Naive thymus-derived CD8-positive, alpha-beta T cell (primary cell): Measurements from ENCODE around the gene DCAF8. TPM values are rescaled to one million over a fixed set of nuclear protein-coding genes. Genes with fewer than 3 reads are reported as not detected.

Experiments
- ATAC-seq, 2 donors: fragments of 150-1000 bp; cut with Tn5 transposase in 1 of 2; sonication (Bioruptor Pico), chemical (Tn5 transposase) in 1 of 2; 1 replicate in 1 of 2; 2 replicates in 1 of 2; pipeline ENCODE4 v1.10.0; 2021; ENCODE audit warnings: mild to moderate bottlenecking in 2 of 2, moderate library complexity in 2 of 2
- POLR2A ChIA-PET: fragments of 350-600 bp; sonication (Branson Sonifier 250); formaldehyde crosslinking; loops from one replicate; lab custom pipeline; 2021; ENCODE audit warnings: antibody characterized with exemption; lab: Charles Lee
- DNase-seq, 10 donors: peaks; one replicate each; pipeline versions ENCODE4 v3.0.0 to v3.0.0-alpha.2; 2020 to 2022
- H3K27ac Mint-ChIP-seq, 10 donors: one replicate each; pipeline ENCODE4 v1.8.0; 2020 to 2022; ENCODE audit warnings: mild to moderate bottlenecking in 10 of 10, mixed read lengths in 10 of 10, moderate library complexity in 4 of 10, inconsistent platforms in 1 of 10
- H3K27me3 Mint-ChIP-seq, 5 donors: one replicate each; pipeline ENCODE4 v1.8.0; 2021 to 2022; ENCODE audit warnings: mixed read lengths in 5 of 5
- H3K36me3 Mint-ChIP-seq, 3 donors: one replicate each; pipeline ENCODE4 v1.8.0; 2020 to 2022; ENCODE audit warnings: mixed read lengths in 3 of 3, mild to moderate bottlenecking in 2 of 3, inconsistent platforms in 1 of 3
- H3K4me1 Mint-ChIP-seq, 4 donors: one replicate each; pipeline ENCODE4 v1.8.0; 2021 to 2022; ENCODE audit warnings: mixed read lengths in 4 of 4
- H3K4me3 Mint-ChIP-seq, 10 donors: one replicate each; pipeline ENCODE4 v1.8.0; 2020 to 2022; ENCODE audit warnings: mild to moderate bottlenecking in 10 of 10, mixed read lengths in 10 of 10, moderate library complexity in 6 of 10, inconsistent platforms in 1 of 10
- H3K9me3 Mint-ChIP-seq, 9 donors: one replicate each; pipeline ENCODE4 v1.8.0; 2020 to 2022; ENCODE audit warnings: mixed read lengths in 9 of 9, mild to moderate bottlenecking in 3 of 9, inconsistent platforms in 1 of 9, moderate library complexity in 1 of 9
- polyA plus RNA-seq, 3 donors: library from polyadenylated mRNA; unstranded; fragments of 300-500 nt; fragmentation: Illumina TruSeq; gene quantifications; one replicate each; pipeline ENCODE4 v1.2.3, GENCODE V29; 2021
- total RNA-seq, 8 experiments: library from RNA in 2 of 8; stranded (reverse) in 2 of 8; gene quantifications; one replicate each; pipeline ENCODE4 v1.2.3 and lab custom pipeline; 2021 to 2026

DCAF8 gene
- total and polyA plus RNA-seq, 5 experiments from 2014 or later = 46.9 to 256 (median 51.6) TPM

DNA sequence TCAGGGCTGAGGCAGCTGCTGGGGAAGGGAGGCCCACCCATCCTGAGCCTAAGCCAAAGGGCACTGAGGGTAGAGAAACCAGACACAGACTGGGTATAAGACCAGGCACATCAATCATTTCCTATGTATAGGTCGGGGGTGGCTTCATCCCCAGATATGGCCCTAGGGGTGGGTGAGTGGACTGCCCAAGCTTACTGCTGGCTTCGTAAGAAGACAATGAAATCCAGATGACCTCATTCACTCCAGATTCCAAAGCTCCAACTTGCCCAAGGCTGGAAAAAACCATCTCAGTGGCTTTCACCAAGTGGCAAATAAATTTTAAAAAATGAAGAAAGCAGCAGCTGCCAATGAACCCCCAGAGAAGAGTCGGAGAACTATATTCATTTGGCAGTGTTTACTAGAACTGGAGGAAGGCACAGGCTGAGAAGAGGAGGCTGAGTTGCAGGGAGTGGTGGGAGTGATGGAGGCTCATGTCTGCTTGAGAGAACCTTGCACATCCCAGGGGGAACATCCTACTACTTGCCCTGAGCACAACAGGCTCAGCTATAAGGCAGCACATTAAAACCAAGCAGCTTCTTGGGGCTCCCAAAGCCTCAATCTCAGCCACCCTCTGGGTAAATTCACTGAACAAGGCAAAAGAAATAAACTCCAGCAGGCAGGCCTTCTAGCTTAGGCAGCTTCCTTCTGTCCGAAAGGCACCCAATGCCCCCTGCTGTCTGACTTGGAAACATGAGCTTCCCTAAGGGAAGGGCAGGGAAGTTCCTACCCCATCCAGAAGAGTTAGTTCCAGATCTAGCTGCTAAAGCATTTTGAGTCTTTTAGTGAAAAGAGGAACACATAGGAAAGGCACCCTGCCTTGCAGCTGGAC is 43.1 kb downstream of the DCAF8 start:
- ATAC-seq (no peak), DNase-seq (no peak)
- Mint-ChIP-seq H3K36me3 (peaks cover 10 to 66% (median 15%) of the 10 kb centered on the region in 3 donors), H3K4me1 (peaks cover 0 to 2% (median 0%) of the 10 kb centered on the region in 4 donors), H3K9me3 (no peaks in the 10 kb centered on the region), H3K27ac (peak overlapping the region in 5 of 10 donors; percentile 10 to 74 (median 65)), H3K27me3 (no peaks in the 10 kb centered on the region), H3K4me3 (no peak overlapping the region)
- POLR2A ChIA-PET = interaction anchor here (1.1 to 1.8 kb wide), 2 partner anchors 12 to 43 kb away, joined by 5 read pairs; partner anchors contain the start of gene DCAF8

DNA sequence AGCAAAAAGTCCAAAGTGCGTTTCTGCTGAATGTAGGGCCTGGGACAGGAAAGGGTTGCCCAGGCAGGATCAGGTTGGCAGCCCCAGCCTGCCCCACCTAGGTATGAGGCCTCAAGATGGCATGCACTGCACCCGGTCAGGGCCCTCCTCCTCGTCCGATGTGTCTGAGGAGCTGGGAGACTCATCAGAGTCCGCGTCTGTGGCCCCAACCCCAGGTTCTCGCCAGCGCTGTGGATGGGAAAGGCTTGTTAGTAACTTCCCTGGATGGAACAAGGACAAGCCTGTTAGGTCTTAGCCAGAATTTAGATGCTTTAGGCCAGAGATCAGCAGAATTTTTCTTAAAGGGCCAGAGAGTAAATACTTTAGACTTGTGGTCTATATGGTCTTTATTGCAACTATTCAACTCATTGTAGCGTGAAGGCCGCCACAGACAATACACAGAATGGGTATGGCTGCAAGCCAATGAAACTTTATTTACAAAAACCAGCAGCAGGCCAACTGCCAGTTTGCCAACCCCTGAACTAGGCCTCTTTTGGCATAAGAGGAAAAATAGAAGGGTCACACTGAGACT is 44.8 kb downstream of the DCAF8 start:
- ATAC-seq = no peak
- peaks cover 0 to 2% (median 0%) of the 10 kb centered on the region in 4 donors for H3K4me1 Mint-ChIP-seq
- peaks cover 10 to 80% (median 11%) of the 10 kb centered on the region in 3 donors for H3K36me3 Mint-ChIP-seq
- peak overlapping the region in 6 of 10 donors; percentile 11 to 73 (median 46) for H3K27ac Mint-ChIP-seq
- no peaks in the 10 kb centered on the region for H3K27me3 Mint-ChIP-seq
- POLR2A ChIA-PET = no interaction called here
- H3K9me3 Mint-ChIP-seq = no peaks in the 10 kb centered on the region
- no peak overlapping the region for H3K4me3 Mint-ChIP-seq
- no peak for DNase-seq

DNA sequence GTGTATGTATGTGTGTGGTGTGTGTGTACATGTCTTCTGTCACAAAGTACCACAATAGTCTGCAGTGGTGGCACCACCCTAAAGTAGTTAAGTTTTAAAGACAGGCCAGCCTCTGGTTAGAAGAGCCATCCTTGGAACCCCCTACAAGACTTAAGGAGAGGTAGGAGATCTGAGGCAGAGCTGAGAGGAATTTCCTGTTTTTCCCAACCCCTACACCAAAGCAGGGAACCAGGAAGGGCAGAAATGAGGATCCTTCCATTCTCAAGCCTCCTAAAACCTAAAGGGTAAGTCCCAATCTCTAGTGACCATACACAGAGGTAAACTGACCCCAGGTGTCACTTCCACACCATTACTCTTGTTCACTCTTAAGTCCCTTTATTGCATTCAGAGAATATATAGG is 46.0 kb downstream of the DCAF8 start:
- H3K4me3 Mint-ChIP-seq = no peak overlapping the region
- DNase-seq (no peak), ATAC-seq (no peak)
- H3K27ac Mint-ChIP-seq = peak overlapping the region in 5 of 10 donors; percentile 2 to 51 (median 45)
- H3K36me3 Mint-ChIP-seq = peaks cover 10 to 88% (median 11%) of the 10 kb centered on the region in 3 donors
- H3K4me1 Mint-ChIP-seq = peaks cover 0 to 5% (median 1%) of the 10 kb centered on the region in 4 donors
- no peaks in the 10 kb centered on the region for H3K27me3 Mint-ChIP-seq
- POLR2A ChIA-PET = no interaction called here
- H3K9me3 Mint-ChIP-seq = no peaks in the 10 kb centered on the region

DNA sequence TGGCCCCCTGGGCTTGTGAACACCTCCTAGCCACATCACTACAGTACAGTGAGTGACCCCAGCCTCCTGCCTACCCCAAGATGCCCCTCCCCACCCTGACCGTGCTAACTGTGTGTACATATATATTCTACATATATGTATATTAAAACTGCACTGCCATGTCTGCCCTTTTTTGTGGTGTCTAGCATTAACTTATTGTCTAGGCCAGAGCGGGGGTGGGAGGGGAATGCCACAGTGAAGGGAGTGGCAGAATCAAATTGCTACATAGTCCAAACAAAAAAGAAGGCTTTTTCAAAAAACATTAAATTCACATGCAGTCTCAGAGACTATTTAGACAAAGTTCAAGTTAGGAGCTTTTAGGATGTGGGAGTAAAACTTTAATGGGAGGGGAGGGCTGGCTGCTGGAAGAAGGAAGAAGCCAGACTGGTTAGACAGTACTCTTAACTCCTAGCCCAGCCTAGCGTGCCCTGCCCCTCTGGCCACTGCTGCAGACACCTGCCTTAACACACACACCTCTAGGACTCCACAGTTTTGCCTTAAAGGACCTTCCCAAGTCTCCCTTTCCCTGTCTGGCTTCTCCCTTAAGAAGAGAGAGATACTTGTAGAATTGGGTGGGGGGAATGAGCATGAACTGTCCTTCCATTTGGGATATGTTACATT is 47.7 kb downstream of the DCAF8 start:
- H3K36me3 Mint-ChIP-seq = peaks cover 3 to 74% (median 11%) of the 10 kb centered on the region in 3 donors

DNA sequence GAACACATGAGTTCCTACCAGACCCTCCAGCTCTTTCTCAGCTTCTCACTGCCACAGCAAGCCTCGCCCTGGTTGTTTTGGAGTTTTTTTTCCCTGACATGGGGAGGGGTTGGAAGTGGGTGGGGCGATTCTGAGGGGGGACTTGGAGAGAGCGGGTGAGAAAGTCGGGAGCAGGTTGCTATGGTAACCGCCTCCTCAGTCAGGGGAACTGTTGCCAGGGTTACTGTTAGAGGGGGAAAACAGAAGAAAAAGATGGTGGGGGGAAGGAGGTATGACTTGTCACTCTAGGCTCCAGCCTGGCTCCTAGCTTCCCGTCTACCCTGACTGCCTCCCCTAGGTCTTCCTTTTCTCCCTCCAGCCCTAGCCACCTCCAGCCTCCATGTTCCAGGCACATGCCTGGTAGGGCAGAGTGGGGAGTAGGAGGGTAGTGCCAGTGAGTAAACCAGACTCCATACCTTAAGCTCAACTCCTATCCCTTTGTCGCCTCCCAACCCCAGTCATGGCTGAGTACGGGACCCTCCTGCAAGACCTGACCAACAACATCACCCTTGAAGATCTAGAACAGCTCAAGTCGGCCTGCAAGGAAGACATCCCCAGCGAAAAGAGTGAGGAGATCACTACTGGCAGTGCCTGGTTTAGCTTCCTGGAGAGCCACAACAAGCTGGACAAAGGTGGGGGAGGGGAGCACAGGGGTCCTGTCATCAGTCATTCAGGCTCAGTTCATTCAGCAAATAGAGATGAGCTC is 51.1 kb downstream of the DCAF8 start:
- peaks cover 3 to 45% (median 4%) of the 10 kb centered on the region in 3 donors for H3K36me3 Mint-ChIP-seq
- H3K4me1 Mint-ChIP-seq = peaks cover 17 to 34% (median 27%) of the 10 kb centered on the region in 4 donors
- H3K4me3 Mint-ChIP-seq = no peak overlapping the region
- H3K27me3 Mint-ChIP-seq = no peaks in the 10 kb centered on the region
- DNase-seq (no peak), ATAC-seq (no peak)
- peak overlapping the region in 4 of 10 donors; percentile 21 to 71 (median 48) for H3K27ac Mint-ChIP-seq
- POLR2A ChIA-PET = no interaction called here
- H3K9me3 Mint-ChIP-seq = no peaks in the 10 kb centered on the region

More for the DNA sequence above, 47.7 kb downstream of the DCAF8 start:
- POLR2A ChIA-PET = no interaction called here
- Mint-ChIP-seq H3K4me3 (no peak overlapping the region), H3K27ac (peak overlapping the region in 7 of 10 donors; percentile 33 to 88 (median 68)), H3K9me3 (no peaks in the 10 kb centered on the region), H3K4me1 (peaks cover 6 to 11% (median 8%) of the 10 kb centered on the region in 4 donors), H3K27me3 (no peaks in the 10 kb centered on the region)
- no peak for ATAC-seq
- no peak for DNase-seq

DNA sequence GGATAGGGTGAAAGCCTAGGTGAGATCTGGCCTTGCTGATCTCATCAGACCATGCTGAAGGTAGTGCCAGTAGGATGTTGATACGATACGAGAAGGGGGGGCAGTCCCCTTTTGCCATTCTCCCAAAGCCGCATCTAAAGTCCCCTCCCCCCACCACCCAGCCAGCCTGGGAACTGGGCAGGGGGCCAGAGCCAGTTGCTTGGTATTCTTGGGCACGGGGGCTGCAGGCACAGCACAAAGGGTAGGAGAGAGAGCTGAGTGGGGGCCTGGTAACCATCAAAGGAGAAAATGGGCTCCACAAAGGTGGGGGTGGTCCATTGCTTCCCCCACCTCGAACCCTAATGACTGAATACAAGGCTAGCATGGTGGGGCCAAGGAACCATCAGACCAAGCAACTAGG is 51.8 kb downstream of the DCAF8 start:
- no peaks in the 10 kb centered on the region for H3K9me3 Mint-ChIP-seq
- H3K36me3 Mint-ChIP-seq = peaks cover 0 to 39% (median 2%) of the 10 kb centered on the region in 3 donors
- POLR2A ChIA-PET = interaction anchor here (1.0 kb wide), 1 partner anchor 109 kb away, joined by 3 read pairs; no protein-coding TSS in a partner anchor
- H3K4me1 Mint-ChIP-seq = peaks cover 17 to 39% (median 30%) of the 10 kb centered on the region in 4 donors
- no peak overlapping the region for H3K4me3 Mint-ChIP-seq
- peak overlapping the region in 4 of 10 donors; percentile 5 to 71 (median 59) for H3K27ac Mint-ChIP-seq
- ATAC-seq = no peak
- DNase-seq = no peak
- H3K27me3 Mint-ChIP-seq = no peaks in the 10 kb centered on the region

DNA sequence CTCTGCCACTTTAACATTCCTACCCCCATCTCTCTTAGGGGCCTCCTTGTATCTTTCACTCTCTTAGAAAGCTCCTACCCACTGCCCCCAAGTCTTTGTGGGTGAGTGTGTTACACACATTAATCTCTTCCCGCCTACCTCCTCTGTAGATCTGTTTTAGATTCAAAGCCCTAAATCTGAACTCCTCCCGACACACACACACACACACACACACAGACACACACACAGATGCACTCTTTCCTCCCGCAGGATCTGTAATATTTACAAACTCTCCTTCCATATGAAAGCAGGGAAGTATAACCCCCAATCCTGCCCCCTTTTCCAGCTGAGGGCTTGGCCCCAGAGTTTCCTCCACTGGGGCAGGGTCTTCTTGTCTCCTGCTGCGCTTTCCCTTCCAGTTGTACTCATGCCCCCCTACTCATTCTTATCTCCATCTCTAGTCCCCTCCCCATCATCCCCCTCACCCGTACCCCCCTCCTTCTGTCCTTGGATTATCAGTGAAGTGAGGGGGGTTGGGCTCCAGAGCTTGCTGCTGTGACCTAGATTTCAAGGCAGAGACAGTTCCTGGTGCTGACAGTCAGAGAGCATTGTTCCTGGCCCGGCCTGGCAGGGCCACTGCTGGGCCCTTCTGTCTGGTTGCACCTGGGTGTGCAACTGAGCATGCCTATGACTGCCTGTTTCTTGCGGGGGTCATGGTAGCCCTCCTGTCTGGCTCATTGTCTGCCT is 52.9 kb downstream of the DCAF8 start:
- H3K9me3 Mint-ChIP-seq = no peaks in the 10 kb centered on the region
- POLR2A ChIA-PET = interaction anchor here (1.0 kb wide), 1 partner anchor 108 kb away, joined by 3 read pairs; no protein-coding TSS in a partner anchor
- DNase-seq (no peak), ATAC-seq (no peak)
- no peaks in the 10 kb centered on the region for H3K27me3 Mint-ChIP-seq
- H3K27ac Mint-ChIP-seq = peak overlapping the region in 9 of 10 donors; percentile 20 to 83 (median 61)
- H3K4me3 Mint-ChIP-seq = no peak overlapping the region
- peaks cover 0 to 29% (median 0%) of the 10 kb centered on the region in 3 donors for H3K36me3 Mint-ChIP-seq
- peaks cover 20 to 44% (median 34%) of the 10 kb centered on the region in 4 donors for H3K4me1 Mint-ChIP-seq

DNA sequence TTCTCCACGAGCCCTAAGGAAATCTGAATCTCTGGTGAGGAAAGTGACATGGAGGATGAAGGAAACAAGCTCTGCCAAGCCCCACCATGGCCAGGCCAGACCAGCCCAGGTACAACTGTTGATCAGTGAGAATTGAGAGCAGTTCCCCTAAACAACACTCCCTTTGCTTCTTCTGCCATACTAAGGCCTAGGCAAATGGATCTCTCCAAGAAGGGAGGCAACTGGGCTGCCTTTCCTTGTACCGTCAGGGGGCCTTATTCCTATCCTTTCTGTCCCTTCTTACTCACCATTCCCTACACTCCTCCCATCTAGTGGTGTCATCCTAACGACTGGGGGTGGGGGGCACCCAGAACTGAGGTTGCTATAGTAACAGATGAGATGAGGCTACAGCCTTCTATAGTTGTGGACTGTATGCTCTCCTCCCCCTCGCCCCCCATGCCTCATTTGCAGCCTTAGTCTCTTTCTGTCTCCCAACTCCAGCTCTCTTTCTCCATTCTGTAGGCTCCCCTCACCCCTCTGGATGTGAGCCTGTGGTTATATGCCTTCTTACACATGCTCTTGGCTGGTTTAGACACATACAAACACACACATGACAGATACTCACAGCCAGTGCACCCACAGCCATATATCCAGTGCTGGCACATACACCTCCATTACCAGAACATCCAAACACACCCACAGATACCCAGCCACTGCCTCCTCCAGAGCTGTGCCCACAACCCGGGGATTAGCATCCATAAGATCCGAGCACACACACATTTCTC is 53.6 kb downstream of the DCAF8 start:
- POLR2A ChIA-PET = interaction anchor here (1.9 kb wide), 1 partner anchor 10 kb away, joined by 5 read pairs; no protein-coding TSS in a partner anchor
- H3K9me3 Mint-ChIP-seq = no peaks in the 10 kb centered on the region
- DNase-seq (no peak), ATAC-seq (no peak)
- H3K27ac Mint-ChIP-seq = peak overlapping the region; percentile 20 to 83 (median 44)
- no peaks in the 10 kb centered on the region for H3K27me3 Mint-ChIP-seq
- H3K36me3 Mint-ChIP-seq = peaks cover 0 to 24% (median 0%) of the 10 kb centered on the region in 3 donors
- H3K4me1 Mint-ChIP-seq = peaks cover 25 to 51% (median 40%) of the 10 kb centered on the region in 4 donors
- H3K4me3 Mint-ChIP-seq = peak overlapping the region in 1 of 10 donors; percentile 23

DNA sequence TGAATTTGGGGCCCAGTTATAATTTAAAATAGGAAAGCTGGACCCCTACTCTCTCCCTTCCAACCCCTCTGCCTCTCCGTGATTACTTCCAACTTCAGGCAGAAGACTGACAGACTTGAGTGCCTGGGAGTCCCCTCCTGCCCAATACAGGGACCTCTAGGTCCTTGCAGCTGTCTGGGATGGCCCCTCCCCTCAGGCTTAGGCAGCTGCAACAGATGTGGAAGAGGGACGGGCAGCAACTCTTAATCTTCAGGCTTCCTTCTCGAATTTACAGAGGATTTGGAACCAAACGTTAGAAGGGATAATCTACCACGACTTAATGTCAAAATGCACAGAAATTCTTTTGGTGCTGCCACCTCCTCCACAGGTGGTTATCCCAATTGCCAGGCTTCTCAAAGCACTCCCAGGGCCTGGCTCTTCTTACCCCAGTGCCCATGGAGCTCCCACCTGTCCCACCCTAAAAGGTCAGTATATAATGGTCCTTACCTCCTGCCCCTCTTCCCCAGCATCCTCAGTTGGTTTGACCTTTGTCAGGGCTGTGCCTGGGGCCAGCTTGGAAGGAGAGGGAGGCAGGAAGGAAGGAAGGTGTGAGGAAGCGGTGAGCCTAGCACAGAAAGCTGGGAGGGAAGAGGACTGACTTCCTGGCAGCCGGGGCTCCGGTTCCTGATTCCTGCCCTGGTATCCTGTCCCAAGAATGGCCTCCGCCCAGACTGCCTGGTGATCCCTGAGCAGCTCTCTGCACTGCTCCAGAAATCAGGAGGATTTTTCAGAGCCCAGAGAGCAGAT is 54.4 kb downstream of the DCAF8 start:
- no peaks in the 10 kb centered on the region for H3K9me3 Mint-ChIP-seq
- ATAC-seq (no peak), DNase-seq (no peak)
- H3K4me1 Mint-ChIP-seq = peaks cover 25 to 51% (median 40%) of the 10 kb centered on the region in 4 donors
- POLR2A ChIA-PET = interaction anchor here (0.6 to 1.9 kb wide), 2 partner anchors 10 to 14 kb away, joined by 4 to 5 read pairs; no protein-coding TSS in a partner anchor
- H3K27ac Mint-ChIP-seq = peak overlapping the region in 9 of 10 donors; percentile 17 to 92 (median 59)
- H3K36me3 Mint-ChIP-seq = peaks cover 0 to 16% (median 0%) of the 10 kb centered on the region in 3 donors
- no peaks in the 10 kb centered on the region for H3K27me3 Mint-ChIP-seq
- peak overlapping the region in 2 of 10 donors; percentile 23 to 36 for H3K4me3 Mint-ChIP-seq

DNA sequence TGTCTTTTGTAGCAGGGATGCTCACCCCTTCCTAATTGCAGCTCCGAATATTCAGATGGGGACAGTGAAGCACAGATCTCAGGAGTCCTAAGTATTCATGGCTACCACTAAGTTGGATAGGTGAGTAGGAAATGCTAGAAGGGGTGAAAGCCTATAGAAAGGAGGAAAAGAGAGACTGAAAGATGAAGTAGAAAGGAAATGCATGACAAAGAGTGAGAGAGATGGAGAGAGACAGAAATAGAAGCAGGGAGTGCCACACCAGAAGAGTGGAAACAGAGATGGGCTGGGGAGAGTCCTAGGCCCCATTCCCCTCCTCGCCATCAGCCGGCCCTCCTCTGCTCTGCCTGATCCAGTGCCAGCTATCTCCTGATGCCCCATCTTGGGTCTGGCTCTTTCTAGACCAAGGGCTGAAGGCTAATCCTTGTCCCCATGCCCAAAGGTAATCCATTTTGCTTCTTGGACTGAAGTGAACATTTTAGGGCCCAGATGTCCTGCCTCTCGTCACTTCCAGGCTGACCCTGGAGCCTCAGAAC is 55.2 kb downstream of the DCAF8 start:
- Mint-ChIP-seq H3K27ac (peak overlapping the region in 9 of 10 donors; percentile 9 to 92 (median 71)), H3K4me1 (peaks cover 23 to 51% (median 40%) of the 10 kb centered on the region in 4 donors), H3K36me3 (peaks cover 0 to 10% (median 0%) of the 10 kb centered on the region in 3 donors), H3K27me3 (no peaks in the 10 kb centered on the region), H3K9me3 (no peaks in the 10 kb centered on the region), H3K4me3 (peak overlapping the region in 8 of 10 donors; percentile 16 to 95 (median 86))
- DNase-seq (no peak), ATAC-seq (no peak)
- POLR2A ChIA-PET = interaction anchor here (0.6 to 1.9 kb wide), 2 partner anchors 11 to 15 kb away, joined by 4 to 5 read pairs; no protein-coding TSS in a partner anchor
